SU-DHL-6 (cell line): ENCODE measurements around the gene ST8SIA2.

Experiments used
- CTCF ChIP-seq: fragments of 200-600 bp; sonication (generic); IDR thresholded peaks from one replicate; pipeline ENCODE4 v1.5.1; 2017; ENCODE audit warnings: antibody characterized with exemption, mild to moderate bottlenecking, low read length, moderate library complexity; ENCODE audit not compliant: insufficient read depth, poor library complexity, severe bottlenecking
- EZH2phosphoT487 ChIP-seq: fragments of 200-600 bp; sonication (generic), shearing (Covaris generic); conservative IDR thresholded peaks from 2 replicates; pipeline ENCODE4 v1.6.1; 2018; ENCODE audit warnings: mild to moderate bottlenecking, antibody characterized with exemption, low read length, moderate library complexity, mixed read lengths

- TF ChIP-seq CTCF (no peak), EZH2phosphoT487 (no peak)
These were observed 12.3 kb downstream of the ST8SIA2 start for GRCh38 chr15:92405942-92406341.
